Pulmonary artery endothelial cell (primary cell): ENCODE measurements around the gene POLR2H. TPM values are rescaled to one million over a fixed set of nuclear protein-coding genes. Genes with fewer than 3 reads are reported as not detected.

ENCODE experiments used
- DNase-seq: peaks from one replicate; pipeline ENCODE4 v3.0.0-alpha.2; 2011; ENCODE audit warnings: low read depth, low spot score
- total RNA-seq: library from RNA; depleted of rRNA; stranded (reverse); fragments of >200 nt; gene quantifications from 2 replicates; pipeline ENCODE4 v1.2.3, GENCODE V29; 2014

Gene POLR2H
- total RNA-seq, 1 donor from 2014 or later = 106 TPM

DNA sequence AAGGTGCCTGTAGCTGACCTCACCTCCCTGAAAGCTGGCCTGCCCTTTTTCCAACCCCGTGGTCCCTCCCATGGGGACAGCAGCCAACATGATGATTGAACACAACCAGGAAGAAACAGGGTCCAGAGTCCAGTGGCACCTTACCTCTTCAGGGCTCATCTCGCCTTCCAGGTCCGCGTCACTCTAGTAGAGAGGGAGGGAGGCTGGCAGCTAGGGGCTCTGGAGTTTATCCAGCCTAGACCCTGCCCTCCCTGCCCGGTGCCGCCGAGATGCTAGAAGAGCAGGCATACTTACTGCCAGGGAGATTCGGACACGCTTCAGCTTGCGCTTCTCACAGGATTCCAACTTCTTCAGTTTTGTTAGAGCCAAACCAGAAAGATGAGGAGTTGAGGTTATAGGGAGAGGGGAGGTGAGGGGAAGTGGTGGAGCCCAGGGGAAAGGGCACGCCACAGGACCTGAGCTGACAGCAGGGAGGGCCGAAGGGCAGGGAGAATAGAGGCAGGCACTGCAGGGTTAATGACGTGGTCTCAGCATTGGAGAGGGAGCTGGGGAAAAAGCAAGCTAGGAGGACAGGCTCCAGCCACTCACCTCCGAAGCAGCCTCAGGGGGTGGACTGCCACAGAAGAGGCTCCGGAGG lies 9.2 kb upstream of the POLR2H start:
- DNase-seq = no peak

DNA sequence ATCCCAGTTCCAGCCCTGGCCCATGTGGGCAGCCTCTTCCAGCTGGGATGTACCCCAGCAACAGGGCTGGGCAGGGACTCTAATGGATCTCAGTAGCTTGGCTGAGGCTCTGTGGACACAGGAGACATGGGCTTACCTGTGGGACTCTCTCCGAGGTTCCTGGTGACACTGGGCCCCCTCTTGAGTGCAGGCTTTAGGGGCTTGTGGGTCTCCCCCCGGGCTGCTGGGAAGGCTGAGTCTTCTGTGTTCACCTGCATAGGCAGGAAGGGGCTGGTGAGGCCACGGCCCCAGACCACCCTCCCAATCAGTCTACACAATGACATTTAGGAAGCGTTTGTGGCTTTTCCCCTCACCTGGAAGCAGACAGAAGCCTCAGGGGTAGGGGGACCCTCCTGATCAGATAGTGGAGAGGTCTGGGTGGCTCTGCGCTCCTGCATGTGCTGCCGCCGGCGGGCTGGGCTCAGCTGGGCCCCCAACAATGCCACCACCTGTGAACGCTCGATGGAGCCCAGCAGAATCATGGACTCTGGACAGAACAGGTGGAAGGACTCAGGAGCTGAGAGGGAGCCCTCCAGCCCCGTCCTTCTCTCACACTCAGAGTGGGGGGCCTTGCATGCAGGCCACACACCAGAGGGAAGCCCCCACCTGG lies 8.5 kb upstream of the POLR2H start:
- no peak for DNase-seq

DNA sequence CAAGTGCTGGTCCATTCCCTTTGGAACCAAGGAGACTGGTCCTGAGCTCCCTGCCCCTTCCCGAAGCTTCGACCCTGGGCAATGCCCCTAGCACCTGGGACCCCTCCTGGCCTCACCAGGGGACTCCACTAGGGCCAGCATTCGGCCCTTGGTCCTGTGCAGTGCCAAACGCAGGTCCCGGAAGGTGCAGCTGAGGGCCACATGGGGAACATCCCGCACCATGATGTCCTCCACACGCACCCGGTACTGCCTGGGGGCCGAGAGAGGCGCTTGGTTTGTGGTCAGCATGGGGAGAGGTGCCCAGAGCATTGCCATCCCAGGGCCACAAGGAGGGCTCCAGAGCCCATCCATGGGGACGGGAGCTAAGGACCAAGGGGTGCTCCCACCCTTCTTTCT lies 8.0 kb upstream of the POLR2H start:
- no peak for DNase-seq

DNA sequence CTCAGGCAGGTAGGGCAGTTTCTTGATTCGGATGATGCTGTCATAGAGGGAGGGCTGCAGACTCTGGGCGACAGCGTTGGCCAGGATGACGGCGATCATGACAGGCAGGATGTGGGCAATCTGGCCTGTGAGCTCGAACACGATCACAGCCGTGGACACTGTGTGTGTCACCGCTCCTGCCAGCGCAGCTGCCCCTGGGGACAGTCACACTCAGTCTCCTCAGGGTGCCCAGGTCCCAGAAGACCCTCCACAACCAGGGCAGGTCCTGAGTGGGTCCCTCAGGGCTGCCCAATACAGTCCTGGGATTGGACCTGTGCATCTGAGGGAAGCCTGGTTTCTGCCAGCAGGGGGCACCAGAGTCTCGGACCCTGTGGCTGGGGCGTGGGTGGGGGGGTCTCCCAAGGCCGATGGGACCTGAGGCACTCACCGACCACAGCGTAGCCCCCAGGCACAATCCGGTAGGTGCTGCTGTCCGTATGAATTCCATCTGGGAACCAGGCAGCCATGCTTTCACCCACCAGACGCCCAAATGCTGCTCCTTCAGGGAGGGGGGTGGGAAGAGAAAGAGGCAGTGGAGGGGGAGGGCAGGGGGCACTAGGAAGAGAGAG lies 7.3 kb upstream of the POLR2H start:
- DNase-seq = no peak

- no peak for DNase-seq
Observed at GRCh38 chr3:184354754-184355153, 6.8 kb upstream of the POLR2H start.

GRCh38 chr3:184355261-184356040 lies 6.1 kb upstream of the POLR2H start:
- no peak for DNase-seq

DNA sequence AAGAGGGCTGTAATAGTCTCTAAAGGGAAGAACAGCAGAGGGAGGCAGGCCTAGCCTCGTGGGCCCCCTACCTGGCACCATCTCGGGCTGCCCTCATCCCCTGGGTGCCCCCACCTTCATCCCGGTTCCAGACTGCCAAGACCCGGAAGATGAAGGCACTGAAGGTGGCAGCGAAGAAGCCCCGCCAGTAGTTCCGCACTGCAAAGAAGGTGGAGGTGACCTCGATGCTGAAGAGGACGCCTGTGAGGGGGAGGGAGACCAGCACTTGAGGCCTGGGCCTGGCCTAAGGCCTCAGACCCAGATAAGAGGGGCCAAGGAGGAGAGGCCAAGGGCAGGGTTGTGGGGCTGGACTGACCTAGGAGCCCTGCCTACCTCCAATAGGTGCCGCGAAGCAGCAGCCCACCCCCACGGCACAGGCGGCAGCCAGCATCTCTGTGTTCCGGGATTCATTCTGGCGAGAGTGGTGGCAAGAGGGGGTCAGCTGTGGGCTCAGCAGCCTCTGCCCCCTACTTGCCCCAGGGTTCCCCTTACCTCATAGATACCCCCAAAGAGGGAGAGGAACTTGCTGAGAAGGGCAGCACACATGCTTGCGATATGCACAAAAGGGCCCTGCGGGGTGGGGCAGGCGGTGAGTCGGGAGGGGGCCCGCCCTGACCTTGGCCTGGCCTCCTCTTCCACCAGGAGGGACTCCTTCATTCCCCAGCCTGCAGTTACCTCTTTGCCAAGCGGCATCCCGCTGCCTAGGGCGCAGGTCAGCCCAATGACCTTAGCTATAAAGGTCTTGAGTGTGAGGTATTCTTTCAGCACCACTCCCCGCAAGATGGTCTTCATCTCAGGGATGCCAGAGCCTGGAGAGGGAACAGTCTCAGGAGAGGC lies 4.0 kb upstream of the POLR2H start:
- no peak for DNase-seq

DNA sequence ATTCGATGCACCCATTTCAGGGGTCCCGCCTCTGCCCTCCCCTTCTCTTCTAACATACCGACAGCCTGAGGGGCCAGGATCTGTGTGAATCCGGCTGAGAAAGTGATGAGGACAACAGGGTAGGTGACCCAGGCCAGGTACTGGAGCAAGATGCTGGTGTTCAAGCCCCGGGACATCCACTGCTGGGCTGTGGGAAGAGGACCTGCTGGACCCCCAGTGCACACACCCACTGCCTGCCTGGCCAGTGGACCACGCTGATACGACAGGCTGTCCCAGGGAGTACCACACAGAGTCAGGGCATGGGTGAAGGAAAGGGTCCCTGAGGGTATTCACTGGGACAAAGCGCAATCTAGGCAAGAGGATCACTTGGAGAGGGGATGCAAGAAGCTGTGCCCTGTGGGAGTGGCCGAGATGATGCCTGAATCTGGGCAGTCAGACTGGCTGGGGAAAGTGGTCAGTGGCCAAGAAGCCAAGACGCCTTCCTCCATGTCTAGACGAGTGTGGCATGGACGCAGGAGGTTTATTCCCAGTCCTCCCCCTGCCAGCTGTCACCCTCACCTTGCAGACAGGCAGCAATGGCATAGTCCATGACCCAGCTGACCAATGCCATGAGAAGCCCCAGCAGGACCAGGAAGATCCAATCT lies 3.3 kb upstream of the POLR2H start:
- DNase-seq = no peak

- no peak for DNase-seq
Observed at GRCh38 chr3:184358921-184359350, 2.6 kb upstream of the POLR2H start.

- no peak for DNase-seq
Observed at GRCh38 chr3:184359610-184360009, 1.9 kb upstream of the POLR2H start.

DNA sequence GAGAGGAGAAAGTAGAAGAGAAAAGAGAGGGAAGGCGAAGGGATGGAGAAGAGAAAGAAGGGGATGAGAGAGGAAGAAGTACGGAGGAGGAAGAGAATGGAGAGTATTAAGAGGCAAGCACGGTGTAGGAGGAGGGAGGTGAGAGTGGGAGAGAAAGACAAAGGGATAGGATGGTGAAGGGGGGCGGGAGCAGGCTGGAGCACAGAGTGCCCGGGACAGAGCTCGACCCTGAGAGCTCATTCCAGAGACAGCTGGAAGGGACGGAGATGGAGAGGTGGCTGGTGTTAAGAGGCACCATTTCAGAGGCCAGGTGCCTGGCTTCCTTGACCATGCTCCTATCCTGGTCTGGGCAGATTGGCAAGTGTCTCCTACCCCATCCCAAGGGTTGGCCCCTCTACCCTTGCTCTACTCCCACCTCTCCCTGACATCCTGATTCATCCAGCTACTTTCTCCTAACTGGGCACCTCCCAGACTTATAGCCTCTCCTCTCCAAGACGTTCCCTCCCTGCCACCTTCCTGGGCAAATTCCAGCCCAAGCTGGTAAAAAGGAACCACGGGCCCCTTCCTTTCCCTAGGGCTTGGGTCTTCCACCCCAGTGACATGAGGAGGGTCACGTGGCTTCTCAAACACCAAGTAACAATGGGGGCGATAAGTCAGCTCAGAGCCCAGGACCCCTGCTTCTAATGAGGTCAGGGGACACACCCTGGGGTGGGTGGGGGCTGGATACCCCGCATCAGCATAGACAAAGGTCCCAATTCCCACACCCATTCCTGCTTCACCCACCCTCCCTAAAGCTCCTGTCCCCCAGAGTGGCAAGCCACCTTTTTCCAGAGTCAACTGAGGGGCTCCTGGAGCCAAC lies 1.2 kb upstream of the POLR2H start:
- no peak for DNase-seq

DNA sequence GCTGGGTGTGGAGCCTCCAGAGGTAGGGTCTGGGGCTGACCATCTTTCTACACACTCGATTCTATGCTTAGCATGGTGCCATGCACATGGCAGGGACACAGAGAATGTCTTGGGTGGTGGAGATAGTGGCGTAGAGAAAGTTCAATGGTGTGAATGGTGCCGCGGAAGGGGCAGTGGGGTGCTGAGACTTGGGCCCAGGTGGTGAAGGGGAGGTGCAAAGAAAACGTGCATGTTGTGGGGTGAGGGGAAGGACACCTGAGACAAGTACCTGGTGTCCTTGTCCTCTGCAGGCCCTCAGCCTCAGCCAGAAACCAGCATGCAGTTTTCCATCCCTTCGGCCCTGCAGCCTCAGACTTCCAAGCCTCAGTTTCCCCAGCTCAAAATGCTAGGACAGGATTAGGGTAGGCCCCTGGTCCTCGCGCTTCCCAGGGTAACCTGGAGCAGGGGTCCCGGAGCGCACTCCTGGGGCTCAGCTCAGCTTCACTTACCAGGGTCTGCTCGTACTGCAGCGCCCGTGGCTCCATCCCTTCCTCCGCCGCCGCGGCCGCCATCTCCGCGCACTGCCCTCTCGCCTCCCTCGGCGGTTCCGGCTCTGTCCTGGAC lies 480 bp upstream of the POLR2H start:
- no peak for DNase-seq

- no peak for DNase-seq
Observed at GRCh38 chr3:184361932-184362667, 590 bp downstream of the POLR2H start.

- DNase-seq = peak; percentile 80
Observed at GRCh38 chr3:184362668-184363546, 1.4 kb downstream of the POLR2H start.

GRCh38 chr3:184366619-184367289 lies 5.2 kb downstream of the POLR2H start:
- no peak for DNase-seq

GRCh38 chr3:184368116-184368515 lies 6.6 kb downstream of the POLR2H start:
- no peak for DNase-seq

DNA sequence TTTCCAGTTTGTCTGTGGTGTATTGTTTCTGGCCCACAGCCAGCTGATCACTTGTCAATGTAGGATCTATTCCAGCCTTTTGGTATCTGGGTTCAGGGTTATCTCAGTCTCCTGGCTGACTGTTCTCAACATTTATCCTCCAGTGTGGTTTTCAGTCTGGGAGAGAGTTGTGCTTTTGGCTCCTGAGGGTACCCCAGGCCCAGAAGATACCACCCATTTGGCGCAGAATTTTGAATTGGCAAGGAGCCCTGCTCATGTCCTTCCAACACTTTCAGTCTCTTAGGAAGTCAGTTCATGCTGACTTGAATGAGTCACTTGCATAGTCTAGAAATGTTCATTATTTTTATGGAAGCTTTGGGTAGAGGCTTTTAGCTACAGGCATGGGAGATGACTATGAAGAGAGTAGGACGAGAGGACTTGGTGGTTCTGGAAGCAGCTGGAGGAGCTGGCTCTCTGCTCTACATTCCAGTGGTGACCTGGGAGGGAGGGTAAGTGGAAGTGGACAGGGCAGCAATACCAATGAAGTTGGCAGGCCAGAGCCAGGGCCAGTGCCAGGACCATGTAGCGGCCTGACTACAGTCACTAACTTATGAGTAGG lies 7.2 kb downstream of the POLR2H start:
- DNase-seq = peak; percentile 72
